Measurements from ENCODE around the gene CADM1. TPM values are rescaled to one million over a fixed set of nuclear protein-coding genes. Genes with fewer than 3 reads are reported as not detected.

CADM1 gene
- total RNA-seq, 4 donors from 2014 or later, result 10.6 to 15.7 (median 13.8) TPM

DNA sequence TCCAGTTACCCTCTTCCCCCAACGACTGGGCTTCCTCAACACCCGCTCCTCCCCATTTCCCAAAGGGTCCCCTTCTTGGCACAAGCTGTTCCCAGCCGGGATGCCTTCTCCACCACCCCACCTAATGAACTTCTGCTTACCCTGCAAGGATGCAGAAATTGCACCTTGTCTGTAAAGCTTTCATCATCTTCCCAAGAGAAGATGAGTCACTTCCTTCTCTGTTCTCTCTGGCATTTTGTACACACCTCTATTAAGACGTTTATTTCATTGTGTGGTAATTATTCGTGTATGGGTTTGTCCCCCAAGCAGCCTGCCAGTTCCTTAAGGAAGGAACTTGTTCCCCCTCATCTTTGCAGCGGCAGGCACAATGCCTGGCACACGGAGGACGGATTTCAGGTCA lies 351.1 kb downstream of the CADM1 start:
- Histone ChIP-seq H3K4me1 (no peaks in the 10 kb centered on the region), H3K27ac (replicated peaks in 1 of 4) (no peak overlapping the region), H3K27me3 (peaks cover 0 to 11% (median 0%) of the 10 kb centered on the region in 4 donors), H3K4me3 (no peak overlapping the region), H3K9me3 (no peaks in the 10 kb centered on the region), H3K36me3 (no peaks in the 10 kb centered on the region)
- intact Hi-C loops (cut with DNase I), result no loop called here
- DNase-seq (ENCODE audit: extremely low spot score), result no peak
- no peak for TF ChIP-seq POLR2A (IDR thresholded peaks at IDR 0.05; ENCODE audit: low read depth)
- no peak for TF ChIP-seq EP300 (IDR thresholded peaks at IDR 0.05)
- no peak for TF ChIP-seq POLR2AphosphoS5 (IDR thresholded peaks at IDR 0.05)
- TF ChIP-seq, protein P1, sequence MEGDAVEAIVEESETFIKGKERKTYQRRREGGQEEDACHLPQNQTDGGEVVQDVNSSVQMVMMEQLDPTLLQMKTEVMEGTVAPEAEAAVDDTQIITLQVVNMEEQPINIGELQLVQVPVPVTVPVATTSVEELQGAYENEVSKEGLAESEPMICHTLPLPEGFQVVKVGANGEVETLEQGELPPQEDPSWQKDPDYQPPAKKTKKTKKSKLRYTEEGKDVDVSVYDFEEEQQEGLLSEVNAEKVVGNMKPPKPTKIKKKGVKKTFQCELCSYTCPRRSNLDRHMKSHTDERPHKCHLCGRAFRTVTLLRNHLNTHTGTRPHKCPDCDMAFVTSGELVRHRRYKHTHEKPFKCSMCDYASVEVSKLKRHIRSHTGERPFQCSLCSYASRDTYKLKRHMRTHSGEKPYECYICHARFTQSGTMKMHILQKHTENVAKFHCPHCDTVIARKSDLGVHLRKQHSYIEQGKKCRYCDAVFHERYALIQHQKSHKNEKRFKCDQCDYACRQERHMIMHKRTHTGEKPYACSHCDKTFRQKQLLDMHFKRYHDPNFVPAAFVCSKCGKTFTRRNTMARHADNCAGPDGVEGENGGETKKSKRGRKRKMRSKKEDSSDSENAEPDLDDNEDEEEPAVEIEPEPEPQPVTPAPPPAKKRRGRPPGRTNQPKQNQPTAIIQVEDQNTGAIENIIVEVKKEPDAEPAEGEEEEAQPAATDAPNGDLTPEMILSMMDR (IDR thresholded peaks at IDR 0.05), result no peak
- WGBS, result 76% methylated on average over 8 of the region's 8 CpGs

DNA sequence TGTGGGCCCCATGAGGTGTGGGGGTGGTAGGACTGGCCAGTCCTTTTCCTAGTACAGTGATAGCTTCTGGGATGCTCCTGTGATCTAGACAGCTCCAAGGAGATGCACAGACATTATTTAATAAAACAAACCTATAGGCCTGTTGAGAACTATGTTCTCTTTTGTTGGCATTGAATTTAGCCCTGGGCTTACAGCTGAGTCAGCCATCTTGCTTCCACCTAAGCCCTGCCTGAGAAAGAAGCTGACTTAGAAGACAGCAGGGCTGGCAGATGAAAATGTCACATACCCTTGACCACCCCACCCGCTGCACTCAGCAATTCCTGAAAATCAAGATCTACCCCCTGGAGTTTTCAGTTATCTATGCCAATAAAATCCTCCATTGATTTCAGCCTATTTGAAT lies 353.2 kb downstream of the CADM1 start:
- no peaks in the 10 kb centered on the region for H3K4me1 ChIP-seq
- no peaks in the 10 kb centered on the region for H3K27me3 ChIP-seq
- intact Hi-C loops (cut with DNase I), result no loop called here
- no peak for DNase-seq (ENCODE audit: extremely low spot score)
- H3K9me3 ChIP-seq, result no peaks in the 10 kb centered on the region
- H3K4me3 ChIP-seq, result no peak overlapping the region
- H3K36me3 ChIP-seq, result no peaks in the 10 kb centered on the region
- TF ChIP-seq, protein P1 (IDR thresholded peaks at IDR 0.05), result no peak
- TF ChIP-seq POLR2AphosphoS5 (IDR thresholded peaks at IDR 0.05) (no peak), EP300 (IDR thresholded peaks at IDR 0.05) (no peak), POLR2A (IDR thresholded peaks at IDR 0.05; ENCODE audit: low read depth) (no peak)
- no peak overlapping the region for H3K27ac ChIP-seq (replicated peaks in 1 of 4)
- WGBS, result 90% methylated on average over 1 of the region's 1 CpG

DNA sequence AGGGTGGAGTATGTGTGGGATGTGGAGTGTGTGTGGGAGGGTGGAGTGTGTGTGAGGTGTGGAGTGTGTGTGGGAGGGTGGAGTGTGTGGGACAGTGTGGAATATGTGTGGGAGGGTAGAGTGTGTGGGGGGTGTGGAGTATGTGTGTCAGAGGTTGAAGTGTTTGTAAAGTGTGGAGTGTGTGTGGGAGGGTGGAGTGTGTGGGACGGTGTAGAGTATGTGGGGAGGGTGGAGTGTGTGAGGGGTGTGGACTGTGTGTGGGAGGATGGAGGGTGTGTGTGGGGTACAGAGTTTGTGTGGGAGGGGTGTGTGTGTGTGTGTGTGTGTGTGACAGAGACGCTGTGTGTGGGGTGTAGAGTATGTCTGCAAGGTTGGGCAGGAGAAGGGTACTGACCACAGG lies 355.5 kb downstream of the CADM1 start:
- Histone ChIP-seq H3K36me3 (no peaks in the 10 kb centered on the region), H3K4me3 (no peak overlapping the region), H3K27ac (replicated peaks in 1 of 4) (no peak overlapping the region), H3K27me3 (peaks cover 0 to 5% (median 0%) of the 10 kb centered on the region in 4 donors), H3K9me3 (no peaks in the 10 kb centered on the region), H3K4me1 (no peaks in the 10 kb centered on the region)
- WGBS, result 83% methylated on average over 2 of the region's 2 CpGs
- no peak for TF ChIP-seq EP300 (IDR thresholded peaks at IDR 0.05)
- TF ChIP-seq, protein P1 (IDR thresholded peaks at IDR 0.05), result no peak
- no peak for TF ChIP-seq POLR2AphosphoS5 (IDR thresholded peaks at IDR 0.05)
- no peak for TF ChIP-seq POLR2A (IDR thresholded peaks at IDR 0.05; ENCODE audit: low read depth)
- DNase-seq (ENCODE audit: extremely low spot score), result no peak
- intact Hi-C loops (cut with DNase I), result no loop called here

GRCh38 chr11:115148101-115148500 lies 356.1 kb downstream of the CADM1 start:
- H3K9me3 ChIP-seq, result no peaks in the 10 kb centered on the region
- H3K36me3 ChIP-seq, result no peaks in the 10 kb centered on the region
- intact Hi-C loops (cut with DNase I), result no loop called here
- H3K4me1 ChIP-seq, result no peaks in the 10 kb centered on the region
- DNase-seq (ENCODE audit: extremely low spot score), result no peak
- TF ChIP-seq POLR2A (IDR thresholded peaks at IDR 0.05; ENCODE audit: low read depth) (no peak), EP300 (IDR thresholded peaks at IDR 0.05) (no peak), POLR2AphosphoS5 (IDR thresholded peaks at IDR 0.05) (no peak)
- TF ChIP-seq, protein P1 (IDR thresholded peaks at IDR 0.05), result no peak
- no peak overlapping the region for H3K4me3 ChIP-seq
- WGBS, result 93% methylated on average over 4 of the region's 4 CpGs
- no peak overlapping the region for H3K27ac ChIP-seq (replicated peaks in 1 of 4)
- peaks cover 0 to 9% (median 0%) of the 10 kb centered on the region in 4 donors for H3K27me3 ChIP-seq

GRCh38 chr11:115147243-115147807 lies 356.9 kb downstream of the CADM1 start:
- no peaks in the 10 kb centered on the region for H3K36me3 ChIP-seq
- intact Hi-C loops (cut with DNase I), result no loop called here
- H3K4me1 ChIP-seq, result no peaks in the 10 kb centered on the region
- TF ChIP-seq, protein P1 (IDR thresholded peaks at IDR 0.05), result no peak
- TF ChIP-seq POLR2AphosphoS5 (IDR thresholded peaks at IDR 0.05) (no peak), POLR2A (IDR thresholded peaks at IDR 0.05; ENCODE audit: low read depth) (no peak), EP300 (IDR thresholded peaks at IDR 0.05) (no peak)
- no peaks in the 10 kb centered on the region for H3K9me3 ChIP-seq
- no peak for DNase-seq (ENCODE audit: extremely low spot score)
- peaks cover 0 to 9% (median 0%) of the 10 kb centered on the region in 4 donors for H3K27me3 ChIP-seq
- no peak overlapping the region for H3K27ac ChIP-seq (replicated peaks in 1 of 4)
- 95% methylated on average over 7 of the region's 7 CpGs for WGBS
- no peak overlapping the region for H3K4me3 ChIP-seq

Data from esophagus muscularis mucosa (tissue), 4 donors.